IMR-90 (cell line): Measurements from ENCODE around the gene GSTM1. TPM values are rescaled to one million over a fixed set of nuclear protein-coding genes. Genes with fewer than 3 reads are reported as not detected.

Source experiments
- ATAC-seq: fragments of 200-7000 bp; cut with Tn5 transposase; 2 replicates; pipeline ENCODE4 v1.9.1; 2020; ENCODE audit warnings: low read depth, mild to moderate bottlenecking, moderate library complexity
- BruUV-seq: library from RNA; stranded (reverse); fragments of 400-500 nt; replicated peaks from 2 replicates; lab custom pipeline; 2021; lab: Mats Ljungman, UMichigan
- CTCF ChIA-PET: fragments of 300-600 bp; formaldehyde crosslinking; extraction: SDS; loops from one replicate; lab custom pipeline; 2021; ENCODE audit warnings: antibody characterized with exemption; lab: Yijun Ruan, JAX
- POLR2A ChIA-PET: fragments of 300-600 bp; sonication (Branson Sonifier 250); formaldehyde crosslinking; loops from one replicate; lab custom pipeline; 2022; ENCODE audit warnings: antibody characterized with exemption; ENCODE audit not compliant: unreplicated experiment; lab: Charles Lee
- DNase-seq: peaks from one replicate; pipeline ENCODE4 v3.0.0; 2013
- H2AFZ ChIP-seq: replicated peaks from 2 replicates; pipeline ENCODE3; 2013; ENCODE audit warnings: low read length, mild to moderate bottlenecking; ENCODE audit not compliant: poor library complexity
- H2AK5ac ChIP-seq: 2 replicates; pipeline ENCODE4 v1.6.1; 2013; ENCODE audit warnings: low read depth, low read length, inconsistent platforms
- H2AK9ac ChIP-seq: replicated peaks from 2 replicates; pipeline ENCODE3; 2013; ENCODE audit warnings: mild to moderate bottlenecking, low read depth, low read length, moderate library complexity; ENCODE audit not compliant: poor library complexity
- H2BK120ac ChIP-seq: 2 replicates; pipeline ENCODE4 v1.6.1; 2013; ENCODE audit warnings: low read depth, low read length, inconsistent platforms
- H2BK15ac ChIP-seq: 3 replicates; pipeline ENCODE4 v1.6.1; 2013; ENCODE audit warnings: low read depth, low read length, inconsistent platforms
- H2BK20ac ChIP-seq: 2 replicates; pipeline ENCODE4 v1.6.1; 2013; ENCODE audit warnings: low read depth, mild to moderate bottlenecking, inconsistent platforms, low read length, moderate library complexity
- H2BK5ac ChIP-seq: 2 replicates; pipeline ENCODE4 v1.6.1; 2013; ENCODE audit warnings: mild to moderate bottlenecking, low read depth, low read length, inconsistent platforms; ENCODE audit not compliant: poor library complexity, severe bottlenecking
- H3K14ac ChIP-seq: replicated peaks from 2 replicates; pipeline ENCODE4 v1.6.1; 2013; ENCODE audit warnings: low read depth, low read length, inconsistent platforms
- H3K18ac ChIP-seq: 2 replicates; pipeline ENCODE4 v1.6.1; 2013; ENCODE audit warnings: low read depth, low read length, control low read depth
- H3K23ac ChIP-seq: 2 replicates; pipeline ENCODE4 v1.6.1; 2013; ENCODE audit warnings: low read depth, low read length, inconsistent platforms
- H3K27ac ChIP-seq: 2 replicates; pipeline ENCODE4 v1.5.1; 2013; ENCODE audit warnings: mild to moderate bottlenecking, control low read depth, low read length; ENCODE audit not compliant: insufficient read depth
- H3K27me3 ChIP-seq: 2 replicates; pipeline ENCODE4 v1.6.1; 2013; ENCODE audit warnings: low read length; ENCODE audit not compliant: control insufficient read depth, insufficient read depth
- H3K36me3 ChIP-seq: 2 replicates; pipeline ENCODE4 v1.6.1; 2013; ENCODE audit warnings: low read length, mixed read lengths; ENCODE audit not compliant: control insufficient read depth, insufficient read depth
- H3K4ac ChIP-seq: 2 replicates; pipeline ENCODE4 v1.6.1; 2013; ENCODE audit warnings: low read depth, low read length, inconsistent platforms
- H3K4me1 ChIP-seq: 2 replicates; pipeline ENCODE4 v1.6.1; 2013; ENCODE audit warnings: low read length, mixed read lengths; ENCODE audit not compliant: control insufficient read depth, insufficient read depth
- H3K4me2 ChIP-seq: 2 replicates; pipeline ENCODE4 v1.6.1; 2013; ENCODE audit warnings: low read depth, mild to moderate bottlenecking, control low read depth, low read length, moderate library complexity
- H3K4me3 ChIP-seq: 2 replicates; pipeline ENCODE4 v1.5.1; 2013; ENCODE audit warnings: low read depth, mild to moderate bottlenecking, control low read depth, low read length, moderate library complexity; ENCODE audit not compliant: insufficient read depth
- H3K56ac ChIP-seq: 2 replicates; pipeline ENCODE4 v1.6.1; 2013; ENCODE audit warnings: low read length, inconsistent platforms; ENCODE audit not compliant: insufficient read depth; ENCODE audit errors: extremely low read depth
- H3K79me1 ChIP-seq, 2 experiments: 2 replicates each; pipeline ENCODE4 v1.6.1; 2013; ENCODE audit warnings: low read length in 2 of 2, inconsistent platforms in 1 of 2, low read depth in 1 of 2
- H3K9ac ChIP-seq: 2 replicates; pipeline ENCODE4 v1.6.1; 2013; ENCODE audit warnings: low read depth, low read length, control low read depth
- H3K9me1 ChIP-seq: 2 replicates; pipeline ENCODE4 v1.6.1; 2013; ENCODE audit warnings: low read length, inconsistent platforms; ENCODE audit not compliant: insufficient read depth
- H3K9me3 ChIP-seq: 2 replicates; pipeline ENCODE4 v1.6.1; 2013; ENCODE audit warnings: low read length; ENCODE audit not compliant: control insufficient read depth, insufficient read depth
- H4K20me1 ChIP-seq: 2 replicates; pipeline ENCODE4 v1.6.1; 2013; ENCODE audit warnings: low read length, inconsistent platforms; ENCODE audit not compliant: insufficient read depth
- H4K5ac ChIP-seq: 2 replicates; pipeline ENCODE4 v1.6.1; 2013; ENCODE audit warnings: mild to moderate bottlenecking, low read depth, low read length, control low read depth
- H4K8ac ChIP-seq, 2 experiments: 2 replicates each; pipeline ENCODE4 v1.6.1; 2013; ENCODE audit warnings: low read depth in 2 of 2, low read length in 2 of 2, control low read depth in 1 of 2, inconsistent platforms in 1 of 2
- H4K91ac ChIP-seq: 2 replicates; pipeline ENCODE4 v1.6.1; 2013; ENCODE audit warnings: low read depth, low read length, inconsistent platforms; ENCODE audit not compliant: insufficient read depth
- CEBPB ChIP-seq: IDR thresholded peaks from 2 replicates; pipeline ENCODE4 v1.6.1; 2012; ENCODE audit warnings: low read depth, low read length, improper control_type of control experiment
- CHD1 ChIP-seq: IDR thresholded peaks from 2 replicates; pipeline ENCODE4 v1.6.1; 2012; ENCODE audit warnings: low read depth, low read length, improper control_type of control experiment
- ELK1 ChIP-seq: fragments of 150-350 bp; IDR thresholded peaks from 2 replicates; pipeline ENCODE4 v1.6.1; 2016; ENCODE audit warnings: low read depth, mild to moderate bottlenecking, low read length, moderate library complexity, borderline replicate concordance
- MXI1 ChIP-seq: IDR thresholded peaks from 2 replicates; pipeline ENCODE4 v1.6.1; 2012; ENCODE audit warnings: low read depth, mild to moderate bottlenecking, low read length, moderate library complexity, borderline replicate concordance
- NFE2L2 ChIP-seq: fragments of 150-350 bp; IDR thresholded peaks from 2 replicates; pipeline ENCODE4 v1.6.1; 2016; ENCODE audit warnings: low read depth, mild to moderate bottlenecking, low read length
- RAD21 ChIP-seq: IDR thresholded peaks from 2 replicates; pipeline ENCODE4 v1.6.1; 2012; ENCODE audit warnings: low read length, improper control_type of control experiment
- RFX5 ChIP-seq: IDR thresholded peaks from 2 replicates; pipeline ENCODE4 v1.8.0; 2012; ENCODE audit warnings: low read depth, mild to moderate bottlenecking, low read length, moderate library complexity
- SMC3 ChIP-seq: fragments of 150-350 bp; IDR thresholded peaks from 2 replicates; pipeline ENCODE4 v1.6.1; 2016; ENCODE audit warnings: low read depth, mild to moderate bottlenecking, antibody characterized with exemption, low read length, moderate library complexity
- WGBS, 2 experiments: methylation state at CpG; one replicate each; pipeline versions ENCODE4 v1.1.5 to v1.1.7; 2013; ENCODE audit warnings: missing lambda C conversion rate in 2 of 2; ENCODE audit not compliant: insufficient read length in 1 of 2; ENCODE audit errors: extremely low coverage in 2 of 2; 5-methylcytosine and 5-hydroxymethylcytosine counted together
- dilution Hi-C: fragments of 300-500 bp; cut with HindIII; formaldehyde crosslinking; loops from one replicate; pipeline ENCODE4 v1.14.3; 2018; ENCODE audit warnings: low sequenced_read_pairs; ENCODE audit not compliant: unreplicated experiment
- in situ Hi-C: fragments of 300-500 bp; cut with MboI; formaldehyde crosslinking; loops from 3 replicates; pipeline ENCODE4 v1.14.3; 2019; ENCODE audit warnings: low sequenced_read_pairs, inconsistent platforms, mixed read lengths
- intact Hi-C: fragments of 100-400 bp; cut with micrococcal nuclease; formaldehyde crosslinking; loops from 2 replicates; pipeline ENCODE4 v1.10.0; 2022
- polyA plus RNA-seq, 3 experiments: library from polyadenylated mRNA; depleted of rRNA; stranded (reverse); fragments of >200 nt; gene quantifications; 2 replicates each; pipeline ENCODE4 v1.2.3, GENCODE V29; 2012; ENCODE audit warnings: low replicate concordance in 1 of 3
- total RNA-seq: library from RNA; depleted of rRNA; stranded (reverse); fragments of >200 nt; gene quantifications from 2 replicates; pipeline ENCODE4 v1.2.3, GENCODE V29; 2012
- TF ChIP-seq, protein P1 (sequence below): conservative IDR thresholded peaks from 2 replicates; pipeline ENCODE4 v1.5.1; 2012; ENCODE audit warnings: mild to moderate bottlenecking, low read depth, low read length, improper control_type of control experiment

GSTM1 gene
- total and polyA plus RNA-seq, 2 of the 4 experiments (the other 2 are of a cell fraction) = not detected

DNA sequence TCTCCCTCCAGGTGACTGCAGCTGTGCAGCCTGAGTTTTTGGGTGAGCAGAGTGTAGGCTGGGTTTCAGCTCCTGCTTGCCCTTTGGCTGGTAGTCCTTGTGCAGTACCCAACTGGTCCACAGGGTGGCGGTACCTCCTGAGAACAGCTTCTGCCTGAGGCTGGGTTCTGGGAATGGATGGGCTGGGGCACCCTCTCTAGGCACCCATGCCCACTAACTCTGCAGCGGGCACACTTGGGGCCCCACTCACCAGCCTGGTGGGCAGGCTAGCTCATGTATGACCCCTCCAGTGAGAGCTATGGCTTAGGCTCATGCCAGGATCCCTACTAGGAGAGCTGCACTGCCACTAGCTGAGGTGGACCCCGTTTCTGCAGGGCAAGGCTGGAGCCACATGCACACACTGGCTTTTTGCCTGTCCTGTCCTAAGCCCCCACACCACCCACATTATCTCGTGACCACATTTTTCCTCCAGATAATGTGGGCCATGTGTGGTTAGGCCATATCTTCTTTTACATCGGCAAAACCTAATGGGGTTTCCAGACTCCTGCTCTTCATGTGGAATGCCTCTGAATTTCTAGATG lies 47.2 kb upstream of the GSTM1 start:
- Histone ChIP-seq H4K91ac (no peak overlapping the region), H2AFZ (peak overlapping the region; percentile 65), H2BK120ac (no peak overlapping the region), H2BK5ac (no peak overlapping the region), H2BK20ac (no peak overlapping the region), H3K36me3 (no peaks in the 10 kb centered on the region), H3K79me1 (no peaks in the 10 kb centered on the region), H3K14ac (no peak overlapping the region), H3K56ac (no peak overlapping the region), H3K27ac (no peak overlapping the region), H3K4ac (no peak overlapping the region), H2BK15ac (no peak overlapping the region; the same call in 2 of the 3 replicates), H3K4me2 (no peak overlapping the region), H2AK5ac (peak overlapping the region; percentile 11; the same call in 1 of the 2 replicates), H3K23ac (no peak overlapping the region), H3K27me3 (no peaks in the 10 kb centered on the region), H4K20me1 (no peaks in the 10 kb centered on the region), H3K18ac (no peak overlapping the region), H4K8ac (no peak overlapping the region), H3K9ac (no peak overlapping the region), H3K4me3 (no peak overlapping the region), H2AK9ac (peak overlapping the region; percentile 29), H3K9me3 (no peaks in the 10 kb centered on the region), H3K9me1 (peaks cover 3% of the 10 kb centered on the region), H4K5ac (no peak overlapping the region), H3K4me1 (peaks cover 21% of the 10 kb centered on the region)
- ATAC-seq (peak; percentile 76), DNase-seq (peak; percentile 55)
- no CpG with 5 or more reads among the region's 5 CpGs for WGBS, 2 experiments
- ChIA-PET POLR2A (interaction anchor here (0.5 to 1.0 kb wide), 2 partner anchors 134 to 839 kb away, joined by 3 read pairs; no protein-coding TSS in a partner anchor), CTCF (interaction anchor here (0.5 to 3.9 kb wide), 25 partner anchors 9 to 371 kb away, joined by 3 to 63 read pairs (median 4); partner anchors contain the start of genes AHCYL1, AMPD2, GNAI3 and GNAT2)
- dilution Hi-C loops = no loop called here
- TF ChIP-seq NFE2L2 (no peak), MXI1 (no peak), ELK1 (no peak), RFX5 (no peak), RAD21 (peak; percentile 72), CEBPB (no peak), SMC3 (peak; percentile 81), CHD1 (no peak)
- TF ChIP-seq, protein P1, sequence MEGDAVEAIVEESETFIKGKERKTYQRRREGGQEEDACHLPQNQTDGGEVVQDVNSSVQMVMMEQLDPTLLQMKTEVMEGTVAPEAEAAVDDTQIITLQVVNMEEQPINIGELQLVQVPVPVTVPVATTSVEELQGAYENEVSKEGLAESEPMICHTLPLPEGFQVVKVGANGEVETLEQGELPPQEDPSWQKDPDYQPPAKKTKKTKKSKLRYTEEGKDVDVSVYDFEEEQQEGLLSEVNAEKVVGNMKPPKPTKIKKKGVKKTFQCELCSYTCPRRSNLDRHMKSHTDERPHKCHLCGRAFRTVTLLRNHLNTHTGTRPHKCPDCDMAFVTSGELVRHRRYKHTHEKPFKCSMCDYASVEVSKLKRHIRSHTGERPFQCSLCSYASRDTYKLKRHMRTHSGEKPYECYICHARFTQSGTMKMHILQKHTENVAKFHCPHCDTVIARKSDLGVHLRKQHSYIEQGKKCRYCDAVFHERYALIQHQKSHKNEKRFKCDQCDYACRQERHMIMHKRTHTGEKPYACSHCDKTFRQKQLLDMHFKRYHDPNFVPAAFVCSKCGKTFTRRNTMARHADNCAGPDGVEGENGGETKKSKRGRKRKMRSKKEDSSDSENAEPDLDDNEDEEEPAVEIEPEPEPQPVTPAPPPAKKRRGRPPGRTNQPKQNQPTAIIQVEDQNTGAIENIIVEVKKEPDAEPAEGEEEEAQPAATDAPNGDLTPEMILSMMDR = peak; percentile 78
- intact Hi-C loops = loop anchor here (1.0 kb wide), 1 partner anchor 94 kb away; no protein-coding TSS in a partner anchor
- in situ Hi-C loops = loop anchor here (5.0 to 10.0 kb wide), 3 partner anchors 132 to 342 kb away; partner anchors contain the start of genes AHCYL1 and CSF1
- no TSS peak for BruUV-seq
